GM19239 (cell line): ENCODE data around the gene TOR2A.
A peak's percentile ranks its signal among the peaks of the same experiment; 100 is the strongest.
"Not testable (repeated sequence)": the region's sequence is repeated elsewhere in the genome, so short reads cannot be mapped to it uniquely, and the experiment has no call there.

Experiments
- DNase-seq: peaks from one replicate; pipeline ENCODE4 v3.0.0; 2011; ENCODE audit warnings: low spot score; ENCODE audit not compliant: insufficient read length
- FAIRE-seq: peaks from 2 replicates; lab custom pipeline; 2011; peaks lifted over from hg19 to GRCh38; lab: Jason Lieb, UNC

The TOR2A gene

GRCh38 chr9:127734747-127735529 is at the start of gene TOR2A:
Gene TOR2A, minus strand, starts transcription at chr9:127735294. Its CDS starts 24 bp downstream, at chr9:127735270.
- DNase-seq: peak; percentile 99
- FAIRE-seq: peak; percentile 99

GRCh38 chr9:127783111-127784008 is 48.3 kb upstream of the TOR2A start:
- DNase-seq (no peak), FAIRE-seq (peak; percentile 73)

GRCh38 chr9:127781806-127782205 is 46.7 kb upstream of the TOR2A start:
- FAIRE-seq (no peak), DNase-seq (no peak)

GRCh38 chr9:127780909-127781308 is 45.8 kb upstream of the TOR2A start:
- DNase-seq, FAIRE-seq: not testable (repeated sequence)

- DNase-seq (no peak), FAIRE-seq (no peak)
Observed at GRCh38 chr9:127780126-127780885, 45.2 kb upstream of the TOR2A start.

GRCh38 chr9:127779136-127779981 is 44.3 kb upstream of the TOR2A start:
- DNase-seq: no peak
- FAIRE-seq: peak; percentile 58

GRCh38 chr9:127778280-127779135 is 43.4 kb upstream of the TOR2A start, which contains the start of gene SH2D3C:
Gene SH2D3C, minus strand, starts transcription at chr9:127778666. Its CDS starts 39 bp downstream, at chr9:127778627.
- peak; percentile 53 for FAIRE-seq
- DNase-seq: no peak

GRCh38 chr9:127777368-127777980 is 42.4 kb upstream of the TOR2A start:
- FAIRE-seq: peak; percentile 11
- DNase-seq: no peak

- DNase-seq (no peak), FAIRE-seq (peak; percentile 26)
Observed at GRCh38 chr9:127776924-127777289, 41.8 kb upstream of the TOR2A start.

- peak; percentile 59 for DNase-seq
- FAIRE-seq: peak; percentile 87
Observed at GRCh38 chr9:127776195-127776923, 41.3 kb upstream of the TOR2A start.

- DNase-seq: no peak
- no peak for FAIRE-seq
Observed at GRCh38 chr9:127773981-127774380, 38.9 kb upstream of the TOR2A start.

- FAIRE-seq (no peak), DNase-seq (no peak)
Observed at GRCh38 chr9:127773272-127773671, 38.2 kb upstream of the TOR2A start.

- no peak for FAIRE-seq
- no peak for DNase-seq
Observed at GRCh38 chr9:127772603-127773002, 37.5 kb upstream of the TOR2A start.

- DNase-seq (no peak), FAIRE-seq (no peak)
Observed at GRCh38 chr9:127771570-127772189, 36.6 kb upstream of the TOR2A start.

GRCh38 chr9:127770905-127771569 is 35.9 kb upstream of the TOR2A start:
- FAIRE-seq (peak; percentile 92), DNase-seq (peak; percentile 80)

GRCh38 chr9:127770583-127770904 is 35.5 kb upstream of the TOR2A start:
- FAIRE-seq (no peak), DNase-seq (no peak)
